WTC11 (cell line): ENCODE measurements around the gene S100A2.

Source experiments
- CTCF ChIP-seq: fragments of 200-600 bp; IDR thresholded peaks from 2 replicates; pipeline ENCODE4 v1.8.0; 2022; ENCODE audit warnings: antibody characterized with exemption
- E2F4 ChIP-seq: sonication (generic); formaldehyde crosslinking; IDR thresholded peaks from 2 replicates; pipeline ENCODE4 v1.8.1; 2022; ENCODE audit warnings: low read depth, mild to moderate bottlenecking, moderate library complexity, missing genetic modification reagents, borderline replicate concordance
- TCF7 ChIP-seq: sonication (generic); formaldehyde crosslinking; IDR thresholded peaks from 2 replicates; pipeline ENCODE4 v1.8.0; 2022; ENCODE audit warnings: mild to moderate bottlenecking, low read depth, missing genetic modification reagents, moderate library complexity
- ZNF138 ChIP-seq: sonication (generic); formaldehyde crosslinking; conservative IDR thresholded peaks from 2 replicates; pipeline ENCODE4 v1.8.1; 2022; ENCODE audit warnings: mild to moderate bottlenecking, moderate library complexity, missing genetic modification reagents
- ZNF281 ChIP-seq: sonication (generic); formaldehyde crosslinking; IDR thresholded peaks from 2 replicates; pipeline ENCODE4 v1.8.0; 2023; ENCODE audit warnings: mild to moderate bottlenecking, missing genetic modification reagents

- TF ChIP-seq E2F4 (CRISPR knock-in tag) (no peak), ZNF281 (no peak), TCF7 (CRISPR knock-in tag) (no peak), ZNF138 (no peak), CTCF (no peak)
Observed at GRCh38 chr1:153563991-153564390, 1.7 kb downstream of the S100A2 start.
